ENCODE measurements around the gene XRCC4.

GRCh38 chr5:83245037-83245436 is 167.7 kb downstream of the XRCC4 start:
- no peak for TF ChIP-seq CTCF (optimal IDR thresholded peaks at IDR 0.05 in 1 of 3, IDR thresholded peaks at IDR 0.05 in 1 of 3, conservative IDR thresholded peaks at IDR 0.05 in 1 of 3; ENCODE audit: extremely low read depth in 1 of 3, insufficient read depth in 2 of 3, low read length in 3 of 3)
- no peak for TF ChIP-seq EZH2 (IDR thresholded peaks at IDR 0.05; ENCODE audit: low read length)

All from keratinocyte (primary cell).